PC-3 (cell line): ENCODE data around the gene RAB31.

Experiments
- EZH2 ChIP-seq: fragments of 300-600 bp; sonication (generic); IDR thresholded peaks from one replicate; pipeline ENCODE4 v1.6.1; 2017; ENCODE audit warnings: antibody characterized with exemption, mild to moderate bottlenecking, low read length; ENCODE audit not compliant: unreplicated experiment
- TF ChIP-seq, protein P1 (sequence below): fragments of 300-600 bp; sonication (generic); conservative IDR thresholded peaks from 2 replicates; pipeline ENCODE4 v1.5.1; 2017; ENCODE audit warnings: antibody characterized with exemption, low read depth, mild to moderate bottlenecking, low read length

DNA sequence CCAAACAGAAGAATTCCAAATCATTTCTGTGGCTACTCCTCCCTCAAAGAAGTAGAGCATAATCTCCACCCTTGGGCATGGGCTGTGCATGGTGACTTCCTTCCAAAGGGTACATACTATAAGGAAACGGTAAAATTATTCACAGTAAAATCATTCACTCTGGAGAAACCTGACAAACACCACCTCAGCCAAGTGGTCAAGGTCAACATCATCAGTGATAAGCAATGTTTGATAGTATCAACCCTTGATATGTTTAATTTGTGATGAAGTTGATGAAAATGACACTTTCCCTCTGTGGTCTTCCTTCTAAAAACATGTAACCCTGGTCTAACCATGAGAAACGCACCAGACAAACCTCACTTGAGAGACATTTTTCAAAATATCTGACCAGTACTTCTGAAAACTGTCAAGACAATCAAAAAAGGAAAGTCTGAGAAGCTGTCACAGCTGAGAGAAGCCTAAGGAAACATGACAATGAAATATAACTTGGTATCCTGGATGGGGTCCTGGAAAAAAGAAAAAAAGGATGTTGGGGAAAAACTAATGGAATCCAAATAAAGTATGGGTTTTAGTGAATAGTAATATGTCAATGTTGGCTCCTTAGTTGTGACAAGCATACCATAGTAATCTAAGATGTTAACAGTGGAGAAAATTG is 168.2 kb downstream of the RAB31 start:
- TF ChIP-seq, protein P1, sequence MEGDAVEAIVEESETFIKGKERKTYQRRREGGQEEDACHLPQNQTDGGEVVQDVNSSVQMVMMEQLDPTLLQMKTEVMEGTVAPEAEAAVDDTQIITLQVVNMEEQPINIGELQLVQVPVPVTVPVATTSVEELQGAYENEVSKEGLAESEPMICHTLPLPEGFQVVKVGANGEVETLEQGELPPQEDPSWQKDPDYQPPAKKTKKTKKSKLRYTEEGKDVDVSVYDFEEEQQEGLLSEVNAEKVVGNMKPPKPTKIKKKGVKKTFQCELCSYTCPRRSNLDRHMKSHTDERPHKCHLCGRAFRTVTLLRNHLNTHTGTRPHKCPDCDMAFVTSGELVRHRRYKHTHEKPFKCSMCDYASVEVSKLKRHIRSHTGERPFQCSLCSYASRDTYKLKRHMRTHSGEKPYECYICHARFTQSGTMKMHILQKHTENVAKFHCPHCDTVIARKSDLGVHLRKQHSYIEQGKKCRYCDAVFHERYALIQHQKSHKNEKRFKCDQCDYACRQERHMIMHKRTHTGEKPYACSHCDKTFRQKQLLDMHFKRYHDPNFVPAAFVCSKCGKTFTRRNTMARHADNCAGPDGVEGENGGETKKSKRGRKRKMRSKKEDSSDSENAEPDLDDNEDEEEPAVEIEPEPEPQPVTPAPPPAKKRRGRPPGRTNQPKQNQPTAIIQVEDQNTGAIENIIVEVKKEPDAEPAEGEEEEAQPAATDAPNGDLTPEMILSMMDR, result no peak
- TF ChIP-seq EZH2, result no peak
